ENCODE results near the gene FOXA3.
A peak's percentile ranks its signal among the peaks of the same experiment; 100 is the strongest.
"Not testable (repeated sequence)": the region's sequence is repeated elsewhere in the genome, so short reads cannot be mapped to it uniquely, and the experiment has no call there.

Gene FOXA3

GRCh38 chr19:45828523-45828922 is 35.6 kb upstream of the FOXA3 start:
- DNase-seq (ENCODE audit: low spot score): no peak

GRCh38 chr19:45828945-45829344 is 35.2 kb upstream of the FOXA3 start:
- DNase-seq (ENCODE audit: low spot score): no peak

- no peak for DNase-seq (ENCODE audit: low spot score)
These were observed 29.2 kb upstream of the FOXA3 start for GRCh38 chr19:45834970-45835369.

- DNase-seq (ENCODE audit: low spot score): no peak
These were observed 21.9 kb upstream of the FOXA3 start for GRCh38 chr19:45842198-45842597.

- no peak for DNase-seq (ENCODE audit: low spot score)
These were observed 16.5 kb upstream of the FOXA3 start for GRCh38 chr19:45847663-45848062.

GRCh38 chr19:45848922-45849321 is 15.2 kb upstream of the FOXA3 start:
- no peak for DNase-seq (ENCODE audit: low spot score)

GRCh38 chr19:45852145-45852750 is 11.9 kb upstream of the FOXA3 start:
- no peak for DNase-seq (ENCODE audit: low spot score)

- DNase-seq (ENCODE audit: low spot score): peak; percentile 9
These were observed 11.1 kb upstream of the FOXA3 start for GRCh38 chr19:45852983-45853382.

- no peak for DNase-seq (ENCODE audit: low spot score)
These were observed 9.9 kb upstream of the FOXA3 start for GRCh38 chr19:45854167-45854778.

GRCh38 chr19:45860359-45861259 is 3.5 kb upstream of the FOXA3 start:
- DNase-seq (ENCODE audit: low spot score): no peak

- DNase-seq (ENCODE audit: low spot score): no peak
These were observed 1.9 kb upstream of the FOXA3 start for GRCh38 chr19:45862271-45862563.

GRCh38 chr19:45862564-45863334 is 1.4 kb upstream of the FOXA3 start, which contains the start of gene SYMPK:
TSS of gene SYMPK (minus strand) at chr19:45863147. CDS start at chr19:45854495, 8,652 bp downstream.
- peak; percentile 99 for DNase-seq (ENCODE audit: low spot score)

GRCh38 chr19:45863335-45863839 is 739 bp upstream of the FOXA3 start:
- DNase-seq (ENCODE audit: low spot score): no peak

- no peak for DNase-seq (ENCODE audit: low spot score)
These were observed 530 bp downstream of the FOXA3 start for GRCh38 chr19:45864629-45865082.

- DNase-seq (ENCODE audit: low spot score): no peak
These were observed 1.3 kb downstream of the FOXA3 start for GRCh38 chr19:45865269-45865948.

- DNase-seq (ENCODE audit: low spot score): no peak
These were observed 2.5 kb downstream of the FOXA3 start for GRCh38 chr19:45866400-45867176.

- DNase-seq (ENCODE audit: low spot score): not testable (repeated sequence)
These were observed 3.1 kb downstream of the FOXA3 start for GRCh38 chr19:45867241-45867640.

- no peak for DNase-seq (ENCODE audit: low spot score)
These were observed 6.7 kb downstream of the FOXA3 start for GRCh38 chr19:45870798-45871197.

GRCh38 chr19:45872095-45872919 is 8.2 kb downstream of the FOXA3 start:
- no peak for DNase-seq (ENCODE audit: low spot score)
